ENCODE measurements around the gene ARPC5.

GRCh38 chr1:183645531-183645930 is 9.9 kb upstream of the ARPC5 start:
- TF ChIP-seq CTCF (IDR thresholded peaks at IDR 0.05; ENCODE audit: low read depth, low read length, poor library complexity, severe bottlenecking) (no peak), EZH2phosphoT487 (IDR thresholded peaks at IDR 0.05; ENCODE audit: borderline replicate concordance, low read length) (no peak)

Data from DOHH2 (cell line).